Peyer's patch (tissue), 4 donors: Measurements from ENCODE around the gene ACTR3C. TPM values are rescaled to one million over a fixed set of nuclear protein-coding genes. Genes with fewer than 3 reads are reported as not detected.
A peak's percentile ranks its signal among the peaks of the same experiment; 100 is the strongest.

Experiments
- DNase-seq, 3 donors: peaks; one replicate each; pipeline ENCODE4 v3.0.0-alpha.2; 2017 to 2019
- H3K27ac ChIP-seq, 4 donors: fragments of 200-600 bp; sonication (generic); one replicate each; pipeline ENCODE4 v1.5.1; 2016 to 2019
- H3K27me3 ChIP-seq, 2 donors: fragments of 200-600 bp; sonication (generic); one replicate each; pipeline ENCODE4 v1.5.1; 2019
- H3K36me3 ChIP-seq, 3 donors: fragments of 200-600 bp; sonication (generic); one replicate each; pipeline ENCODE4 v1.5.1; 2016 to 2019
- H3K4me1 ChIP-seq, 4 donors: fragments of 200-600 bp; sonication (generic); one replicate each; pipeline ENCODE4 v1.5.1; 2016 to 2019
- H3K4me3 ChIP-seq, 4 donors: fragments of 200-600 bp; sonication (generic); 1 replicate in 3 of 4; 2 replicates in 1 of 4; pipeline ENCODE4 v1.5.1; 2016 to 2019; ENCODE audit warnings: mild to moderate bottlenecking in 1 of 4
- H3K9me3 ChIP-seq, 4 donors: fragments of 200-600 bp; sonication (generic); one replicate each; pipeline ENCODE4 v1.5.1; 2016 to 2019; ENCODE audit warnings: mild to moderate bottlenecking in 1 of 4
- POLR2A ChIP-seq, 2 donors: fragments of 450-650 bp; IDR thresholded peaks; one replicate each; pipeline ENCODE4 v1.5.1; 2017; ENCODE audit warnings: antibody characterized with exemption in 2 of 2, mild to moderate bottlenecking in 2 of 2, moderate library complexity in 2 of 2
- total RNA-seq, 4 donors: library from RNA; depleted of rRNA; stranded (reverse); fragments of >200 nt; gene quantifications; one replicate each; pipeline ENCODE4 v1.1.0, GENCODE V29; 2016
- TF ChIP-seq, protein P1 (sequence below), 6 experiments: fragments of 450-650 bp in 4 of 6; fragments of 200-600 bp in 2 of 6; sonication (generic) in 1 of 6; IDR thresholded peaks; one replicate each; pipeline ENCODE4 v1.5.1; 2017 to 2019; ENCODE audit warnings: antibody characterized with exemption in 6 of 6, mild to moderate bottlenecking in 3 of 6, moderate library complexity in 1 of 6

The ACTR3C gene
- total RNA-seq, 4 donors from 2014 or later, result 34.5 to 70.4 (median 56.8) TPM

DNA sequence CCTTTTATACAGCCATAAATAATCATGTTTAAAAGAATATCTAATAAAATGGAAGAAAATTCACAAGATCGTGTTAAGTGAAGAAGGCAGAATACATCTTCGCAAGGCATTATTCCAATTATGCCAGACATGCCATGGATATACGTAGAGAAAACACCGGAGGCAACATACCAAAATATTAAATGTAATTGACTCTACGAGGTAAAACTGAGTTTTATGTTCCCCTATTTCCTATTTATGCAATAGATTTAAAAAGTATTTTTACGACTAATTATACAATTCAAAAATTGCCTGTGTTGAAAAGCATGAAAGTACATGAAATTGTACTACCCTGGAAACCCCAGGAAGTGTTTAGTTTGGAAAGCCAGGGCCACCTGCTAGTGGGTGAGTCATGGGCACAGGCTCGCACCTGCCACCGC, 44.3 kb upstream of the ACTR3C start:
- Histone ChIP-seq H3K27me3 (no peaks in the 10 kb centered on the region), H3K4me3 (peak overlapping the region; percentile 84 to 93 (median 91)), H3K9me3 (no peaks in the 10 kb centered on the region), H3K36me3 (peaks cover 0 to 20% (median 0%) of the 10 kb centered on the region in 3 donors), H3K4me1 (peaks cover 0 to 36% (median 21%) of the 10 kb centered on the region in 4 donors), H3K27ac (peak overlapping the region; percentile 90 to 99 (median 96))
- TF ChIP-seq, protein P1, sequence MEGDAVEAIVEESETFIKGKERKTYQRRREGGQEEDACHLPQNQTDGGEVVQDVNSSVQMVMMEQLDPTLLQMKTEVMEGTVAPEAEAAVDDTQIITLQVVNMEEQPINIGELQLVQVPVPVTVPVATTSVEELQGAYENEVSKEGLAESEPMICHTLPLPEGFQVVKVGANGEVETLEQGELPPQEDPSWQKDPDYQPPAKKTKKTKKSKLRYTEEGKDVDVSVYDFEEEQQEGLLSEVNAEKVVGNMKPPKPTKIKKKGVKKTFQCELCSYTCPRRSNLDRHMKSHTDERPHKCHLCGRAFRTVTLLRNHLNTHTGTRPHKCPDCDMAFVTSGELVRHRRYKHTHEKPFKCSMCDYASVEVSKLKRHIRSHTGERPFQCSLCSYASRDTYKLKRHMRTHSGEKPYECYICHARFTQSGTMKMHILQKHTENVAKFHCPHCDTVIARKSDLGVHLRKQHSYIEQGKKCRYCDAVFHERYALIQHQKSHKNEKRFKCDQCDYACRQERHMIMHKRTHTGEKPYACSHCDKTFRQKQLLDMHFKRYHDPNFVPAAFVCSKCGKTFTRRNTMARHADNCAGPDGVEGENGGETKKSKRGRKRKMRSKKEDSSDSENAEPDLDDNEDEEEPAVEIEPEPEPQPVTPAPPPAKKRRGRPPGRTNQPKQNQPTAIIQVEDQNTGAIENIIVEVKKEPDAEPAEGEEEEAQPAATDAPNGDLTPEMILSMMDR (IDR thresholded peaks at IDR 0.05), result no peak
- TF ChIP-seq POLR2A (IDR thresholded peaks at IDR 0.05), result no peak
- DNase-seq, result no peak

DNA sequence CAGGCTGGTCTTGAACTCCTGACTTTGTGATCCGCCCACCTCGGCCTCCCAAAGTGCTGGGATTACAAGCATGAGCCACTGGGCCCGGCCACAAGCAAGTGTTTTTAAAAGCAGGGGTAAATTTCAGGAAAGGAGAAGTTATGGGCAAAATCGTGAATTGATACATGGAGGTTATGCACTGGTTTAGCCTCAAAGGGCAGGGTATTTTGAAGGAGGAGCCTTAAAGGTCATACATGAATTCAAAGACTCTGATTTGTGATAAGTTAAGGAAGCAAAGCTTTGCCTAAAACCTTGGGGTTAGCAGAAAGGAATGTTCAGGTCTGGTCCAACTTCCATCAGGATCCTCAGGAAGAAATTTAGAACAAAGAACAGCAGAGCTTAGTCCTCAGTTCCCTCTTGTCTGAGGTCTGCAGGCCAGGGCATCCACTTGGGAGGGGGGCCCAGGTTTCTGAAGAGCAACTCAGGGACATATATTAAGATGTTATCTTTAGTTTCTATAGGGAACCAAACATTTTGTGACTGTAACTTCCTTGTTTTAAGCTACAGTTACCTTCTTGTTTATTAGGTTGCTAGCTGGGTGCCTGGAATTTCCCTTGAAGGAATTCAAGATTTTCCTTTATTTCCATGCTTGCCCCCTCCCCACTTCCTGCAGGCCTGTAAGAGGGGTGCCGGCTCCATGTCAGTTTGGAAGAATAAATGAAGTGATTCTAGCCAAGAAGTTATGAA, 42.5 kb upstream of the ACTR3C start:
- Histone ChIP-seq H3K9me3 (no peaks in the 10 kb centered on the region), H3K4me1 (peaks cover 0 to 22% (median 20%) of the 10 kb centered on the region in 4 donors), H3K36me3 (peaks cover 0 to 1% (median 0%) of the 10 kb centered on the region in 3 donors), H3K27ac (peak overlapping the region in 3 of 4 donors; percentile 24 to 98 (median 35)), H3K27me3 (no peaks in the 10 kb centered on the region), H3K4me3 (no peak overlapping the region)
- DNase-seq, result peak in 1 of 3 donors; percentile 44
- no peak for TF ChIP-seq POLR2A (IDR thresholded peaks at IDR 0.05)
- TF ChIP-seq, protein P1 (IDR thresholded peaks at IDR 0.05), result no peak

DNA sequence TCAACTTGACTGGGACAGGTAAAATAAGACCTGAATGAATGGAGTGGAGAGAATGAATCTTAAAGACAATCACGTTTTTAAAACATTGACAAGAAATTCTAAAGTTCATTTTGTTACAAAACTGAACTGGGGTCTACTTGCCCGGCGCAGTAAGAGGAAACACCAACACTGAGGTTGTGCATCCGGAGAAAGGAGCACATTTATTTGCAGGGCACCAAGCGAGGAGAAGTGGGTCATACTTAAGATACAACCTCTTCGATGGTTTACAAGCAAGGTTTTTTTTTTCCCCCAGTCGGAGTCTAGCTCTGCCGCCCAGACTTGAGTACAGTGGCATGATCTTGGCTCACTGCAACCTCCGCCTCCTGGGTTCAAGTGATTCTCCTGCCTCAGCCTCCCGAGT, 41.8 kb upstream of the ACTR3C start:
- Histone ChIP-seq H3K4me3 (no peak overlapping the region), H3K9me3 (no peaks in the 10 kb centered on the region), H3K4me1 (peaks cover 0 to 20% (median 15%) of the 10 kb centered on the region in 4 donors), H3K36me3 (no peaks in the 10 kb centered on the region), H3K27ac (peak overlapping the region in 3 of 4 donors; percentile 24 to 98 (median 35)), H3K27me3 (no peaks in the 10 kb centered on the region)
- no peak for TF ChIP-seq POLR2A (IDR thresholded peaks at IDR 0.05)
- TF ChIP-seq, protein P1 (IDR thresholded peaks at IDR 0.05), result no peak
- peak in 1 of 3 donors; percentile 34 for DNase-seq

DNA sequence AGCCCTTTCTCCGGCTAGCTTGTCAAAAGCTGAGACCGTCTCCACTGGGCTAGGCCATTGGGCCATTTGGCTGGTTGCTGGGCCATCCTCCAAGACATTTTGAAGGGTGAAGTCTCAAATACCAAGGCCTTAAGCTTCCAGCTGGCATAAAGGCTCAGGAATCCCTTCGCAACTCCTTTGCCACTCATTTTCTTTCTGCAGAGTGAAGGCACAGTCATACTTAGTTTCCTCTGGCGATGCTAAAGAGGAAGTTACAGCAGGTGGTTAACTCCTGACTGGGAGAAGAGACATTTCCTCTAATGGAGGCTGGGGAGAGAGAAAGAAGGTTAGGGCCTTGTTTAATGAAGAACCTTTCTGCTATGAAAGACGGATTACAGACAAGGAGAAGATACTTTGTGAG, 40.5 kb upstream of the ACTR3C start:
- no peak overlapping the region for H3K4me3 ChIP-seq
- H3K27me3 ChIP-seq, result no peaks in the 10 kb centered on the region
- TF ChIP-seq POLR2A (IDR thresholded peaks at IDR 0.05), result no peak
- TF ChIP-seq, protein P1 (IDR thresholded peaks at IDR 0.05), result no peak
- H3K27ac ChIP-seq, result peak overlapping the region in 1 of 4 donors; percentile 18
- peaks cover 0 to 11% (median 8%) of the 10 kb centered on the region in 4 donors for H3K4me1 ChIP-seq
- H3K36me3 ChIP-seq, result no peaks in the 10 kb centered on the region
- DNase-seq, result no peak
- no peaks in the 10 kb centered on the region for H3K9me3 ChIP-seq

DNA sequence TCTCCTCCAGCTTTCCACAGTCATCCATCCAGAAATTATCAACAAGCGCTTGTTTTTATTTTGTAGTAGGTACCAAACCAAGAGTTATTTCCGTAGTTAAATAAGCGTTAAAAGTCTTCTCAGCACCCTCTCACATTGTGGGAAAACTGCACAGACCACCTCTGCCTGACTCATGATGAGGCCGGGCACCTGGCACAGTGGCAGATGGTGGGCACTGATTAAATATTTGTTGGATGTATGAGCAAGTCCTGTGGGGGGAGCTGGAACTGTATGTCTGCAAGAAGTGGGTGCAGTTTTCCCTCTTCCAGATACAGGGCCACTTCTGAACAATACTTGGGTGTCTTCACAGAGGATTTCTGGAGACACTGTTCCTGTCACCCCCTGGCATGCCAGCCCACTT, 40.0 kb upstream of the ACTR3C start:
- TF ChIP-seq POLR2A (IDR thresholded peaks at IDR 0.05), result no peak
- TF ChIP-seq, protein P1 (IDR thresholded peaks at IDR 0.05), result no peak
- no peaks in the 10 kb centered on the region for H3K27me3 ChIP-seq
- no peak for DNase-seq
- peaks cover 0 to 11% (median 8%) of the 10 kb centered on the region in 4 donors for H3K4me1 ChIP-seq
- no peaks in the 10 kb centered on the region for H3K36me3 ChIP-seq
- H3K4me3 ChIP-seq, result no peak overlapping the region
- no peaks in the 10 kb centered on the region for H3K9me3 ChIP-seq
- peak overlapping the region in 1 of 4 donors; percentile 18 for H3K27ac ChIP-seq
